Stimulated activated CD8-positive, alpha-beta memory T cell treated with anti-CD3 and anti-CD28 coated beads, Interleukin-7, amount 100 ng/mL, for 24 hours (primary cell): ENCODE measurements around the gene LIX1.
"Not testable (repeated sequence)": the region's sequence is repeated elsewhere in the genome, so short reads cannot be mapped to it uniquely, and the experiment has no call there.

ENCODE experiments used
- DNase-seq: peaks from one replicate; pipeline ENCODE4 v3.0.0-alpha.2; 2020; ENCODE audit warnings: low read depth

Gene LIX1

DNA sequence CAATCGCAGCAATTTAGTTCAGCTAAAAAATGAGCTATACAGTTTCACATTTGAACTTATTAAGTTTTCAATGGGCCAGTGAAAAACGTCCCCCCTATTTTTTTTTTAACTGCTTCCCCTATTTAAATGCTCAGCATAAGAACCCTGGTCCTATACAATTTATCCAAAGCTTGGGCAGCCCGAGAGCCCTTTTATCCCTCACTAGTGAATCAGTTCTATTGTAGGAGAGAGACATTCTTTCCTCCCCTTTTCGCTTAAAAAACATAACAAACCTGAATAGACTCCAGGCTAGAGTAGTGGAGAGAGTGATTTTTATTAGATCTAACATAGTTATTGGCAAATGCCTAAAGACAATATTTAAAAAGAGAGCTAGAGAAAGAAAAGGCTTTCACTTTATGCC is 1.4 kb downstream of the LIX1 start:
- no peak for DNase-seq

DNA sequence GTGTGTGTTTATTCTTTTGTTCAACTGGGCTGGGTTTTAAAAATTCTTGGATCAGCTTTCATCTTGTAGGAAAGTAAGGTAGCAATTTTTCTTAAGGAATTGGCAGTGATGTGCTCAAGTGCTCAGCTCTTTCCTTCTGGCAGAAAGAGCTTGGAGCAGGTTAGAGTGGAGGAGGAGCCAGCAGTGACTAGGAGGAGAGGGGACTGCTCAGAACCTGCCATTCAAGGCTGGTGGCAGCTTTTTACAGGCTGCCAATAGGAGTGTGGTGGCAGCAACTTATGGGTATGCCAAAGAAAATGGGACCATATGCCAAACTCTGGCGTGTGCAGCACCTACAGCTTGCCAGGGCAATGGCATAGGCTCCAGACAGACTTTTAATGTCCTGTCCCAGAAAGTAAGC is 2.2 kb downstream of the LIX1 start:
- DNase-seq, result not testable (repeated sequence)

DNA sequence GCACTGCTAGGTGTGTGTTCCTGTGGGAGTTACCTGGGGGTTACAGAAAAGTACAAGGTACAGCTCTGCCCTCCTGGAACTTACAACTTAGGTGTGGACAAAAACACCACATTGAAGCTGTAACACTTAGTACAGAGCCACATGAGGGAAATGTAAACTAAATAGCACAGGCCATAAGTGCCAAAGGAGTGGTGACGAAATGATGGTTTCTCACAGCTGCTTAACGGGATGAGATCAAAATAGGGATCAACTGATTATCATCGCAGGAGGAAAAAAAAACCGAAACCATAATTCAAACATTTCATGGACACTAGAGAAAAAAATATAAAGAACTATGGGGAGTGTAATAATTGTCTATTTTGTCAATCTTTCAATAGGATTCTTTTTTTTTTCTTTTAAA is 5.9 kb downstream of the LIX1 start:
- no peak for DNase-seq

DNA sequence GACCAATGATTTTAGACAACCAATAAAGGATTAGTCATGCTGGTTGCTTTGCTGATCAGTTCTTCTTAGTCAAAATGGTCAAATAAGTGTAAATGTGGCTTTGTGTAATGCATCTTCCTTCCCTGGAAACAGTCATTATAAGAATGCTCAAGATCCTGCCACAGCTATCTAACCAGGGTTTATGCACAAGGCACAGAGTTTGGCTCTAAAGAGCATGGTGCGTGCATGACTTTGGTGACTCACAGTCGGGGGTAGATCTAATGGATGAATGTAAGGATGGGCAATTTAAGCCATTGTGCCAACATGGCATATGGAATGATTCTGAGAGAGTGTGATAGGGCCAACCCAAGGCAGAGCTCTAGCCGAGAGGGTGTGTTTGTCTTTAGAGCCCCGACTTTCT is 6.5 kb downstream of the LIX1 start:
- DNase-seq, result no peak

DNA sequence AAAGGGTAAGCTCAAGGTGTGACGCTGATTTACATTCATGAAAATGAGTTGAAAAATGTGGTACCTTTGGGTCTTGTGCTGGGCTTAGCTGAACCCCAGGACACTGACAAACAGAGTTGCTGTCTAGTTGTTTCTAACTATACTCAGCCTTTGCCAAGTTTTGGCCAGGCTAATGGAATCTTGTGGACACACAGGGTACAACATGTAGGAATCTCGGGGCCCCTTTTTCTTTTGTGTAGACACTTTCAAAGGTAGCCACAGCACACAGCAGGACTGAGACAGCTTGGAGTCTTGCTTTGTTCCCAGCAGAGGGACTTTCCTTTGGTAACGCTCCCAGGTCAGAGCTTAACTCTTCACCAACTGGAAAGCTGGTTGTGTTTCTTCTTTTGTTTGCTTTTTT is 7.8 kb downstream of the LIX1 start:
- DNase-seq, result no peak

DNA sequence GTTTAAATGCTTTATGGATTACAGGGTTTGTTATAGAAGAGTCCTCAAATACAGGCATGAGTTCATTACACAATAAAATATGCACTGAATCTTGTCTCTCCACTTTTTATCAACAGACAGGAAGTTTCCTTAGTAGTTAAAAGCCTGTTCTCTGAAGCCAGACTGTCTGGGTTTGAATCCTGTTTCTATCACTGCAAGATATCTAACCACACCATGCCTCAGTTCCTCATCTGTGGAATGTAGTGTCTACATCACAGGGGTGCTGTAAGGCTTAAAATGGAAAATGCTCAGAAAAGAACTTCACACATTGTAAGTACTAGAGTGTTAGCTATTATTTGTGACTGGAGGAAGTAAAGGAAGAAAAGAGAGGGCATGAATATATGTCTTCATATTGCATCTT is 9.3 kb downstream of the LIX1 start:
- no peak for DNase-seq

DNA sequence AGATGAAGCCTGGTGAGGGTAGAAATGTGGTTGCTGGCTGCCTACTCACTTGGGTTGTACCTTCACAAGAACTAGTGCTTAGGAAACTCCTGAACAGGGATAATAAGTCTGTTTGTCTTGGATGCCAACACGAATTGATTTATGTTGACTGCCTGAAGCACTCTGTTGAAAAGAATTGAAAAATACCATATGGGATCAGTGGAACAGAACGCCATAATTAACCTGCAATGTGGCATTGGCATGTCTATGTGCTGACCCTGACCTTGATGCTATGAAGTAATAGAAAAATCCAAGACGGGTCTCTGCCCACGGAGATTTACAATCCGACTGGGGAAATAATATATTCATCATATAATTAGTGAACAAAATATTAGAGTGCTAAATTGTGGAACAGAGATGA is 10.5 kb downstream of the LIX1 start:
- DNase-seq, result no peak

DNA sequence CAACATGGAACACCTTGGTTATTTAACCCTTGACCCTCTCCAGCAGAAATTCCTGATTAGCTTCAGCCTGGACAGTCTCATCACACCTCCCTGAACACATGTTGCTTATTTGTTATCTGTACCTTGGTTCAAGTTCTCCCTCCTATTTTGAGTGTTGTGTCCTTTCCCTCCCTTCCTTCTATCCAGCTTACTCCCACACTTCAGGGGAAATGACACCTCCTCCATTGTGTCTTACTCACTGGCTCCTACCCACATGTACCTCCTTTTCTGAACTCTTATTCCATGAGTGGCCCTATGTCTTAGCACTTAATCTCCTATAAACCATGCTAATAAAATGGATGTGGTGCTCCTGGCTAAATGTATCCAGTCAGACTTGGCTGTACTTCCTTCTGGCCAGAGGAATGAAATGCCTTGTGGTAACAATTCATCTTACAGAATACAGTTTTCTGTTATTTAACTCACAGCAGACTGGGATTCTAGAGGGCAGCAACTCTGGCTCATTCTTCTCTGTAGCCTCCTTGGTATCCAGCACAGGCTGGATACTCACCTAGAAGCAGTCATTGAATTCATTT is 11.2 kb downstream of the LIX1 start:
- no peak for DNase-seq

DNA sequence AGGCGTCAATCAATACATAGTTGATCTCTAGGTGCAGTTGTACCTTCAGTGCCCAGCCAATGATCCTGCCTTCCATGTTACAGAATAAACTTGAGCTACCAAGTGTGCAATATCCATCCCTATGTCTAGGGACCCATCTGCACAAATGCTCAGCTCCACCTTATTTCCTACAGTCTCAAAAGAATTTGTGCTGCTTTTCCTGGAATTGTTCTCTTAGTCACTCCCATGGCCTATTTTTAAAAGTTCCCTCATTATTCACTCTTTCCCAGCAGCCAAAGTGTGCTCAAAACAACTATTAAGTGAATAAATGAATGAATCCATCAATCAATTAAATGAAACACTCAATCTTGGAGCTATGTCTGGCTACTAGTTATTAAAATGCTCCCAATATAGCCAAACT is 14.7 kb downstream of the LIX1 start:
- DNase-seq, result no peak

DNA sequence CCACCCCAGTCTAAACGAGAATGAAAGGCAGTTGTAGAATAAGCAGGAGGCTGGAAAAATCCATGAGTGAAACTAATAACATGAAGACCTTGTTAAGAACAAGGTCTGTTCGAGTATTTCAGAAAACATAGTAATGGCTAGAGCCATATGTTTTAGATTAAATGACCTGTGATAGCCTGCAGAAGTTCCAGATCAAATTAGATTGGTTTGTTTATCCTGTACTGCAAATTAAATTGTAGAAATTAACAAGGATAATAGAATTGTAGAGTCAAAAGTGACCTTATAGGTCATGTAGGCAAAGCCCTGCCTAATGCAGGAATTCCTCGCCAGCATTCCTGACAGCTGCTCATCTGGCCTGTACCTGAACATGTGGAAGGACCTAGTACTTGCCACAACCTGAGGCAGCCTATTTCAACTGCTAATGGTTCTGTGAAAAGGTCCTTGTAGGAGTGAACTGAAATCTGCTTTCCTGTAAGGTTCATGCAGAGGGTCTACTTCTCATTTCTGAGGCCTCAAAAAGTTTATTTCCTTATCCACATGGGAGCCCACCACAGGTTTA is 17.2 kb downstream of the LIX1 start:
- DNase-seq, result no peak

DNA sequence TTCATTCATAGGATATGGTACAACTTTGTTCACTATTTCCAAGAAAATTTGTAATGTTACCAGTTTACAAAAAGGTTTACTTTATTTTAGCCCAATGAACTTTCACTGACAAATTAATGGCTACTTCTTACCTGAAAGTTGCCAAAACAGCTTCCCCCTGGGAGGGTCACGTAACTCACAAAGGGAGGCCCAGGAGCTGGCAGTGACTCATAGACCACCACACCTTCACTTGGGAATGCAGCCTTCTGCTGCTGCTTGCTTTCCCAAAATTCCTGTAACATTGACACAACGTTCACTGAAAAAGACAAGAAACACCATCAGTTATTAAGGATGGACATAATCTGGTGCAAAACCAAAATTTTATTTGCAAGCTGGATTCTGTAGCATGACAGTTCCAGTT is 18.1 kb downstream of the LIX1 start:
- no peak for DNase-seq

DNA sequence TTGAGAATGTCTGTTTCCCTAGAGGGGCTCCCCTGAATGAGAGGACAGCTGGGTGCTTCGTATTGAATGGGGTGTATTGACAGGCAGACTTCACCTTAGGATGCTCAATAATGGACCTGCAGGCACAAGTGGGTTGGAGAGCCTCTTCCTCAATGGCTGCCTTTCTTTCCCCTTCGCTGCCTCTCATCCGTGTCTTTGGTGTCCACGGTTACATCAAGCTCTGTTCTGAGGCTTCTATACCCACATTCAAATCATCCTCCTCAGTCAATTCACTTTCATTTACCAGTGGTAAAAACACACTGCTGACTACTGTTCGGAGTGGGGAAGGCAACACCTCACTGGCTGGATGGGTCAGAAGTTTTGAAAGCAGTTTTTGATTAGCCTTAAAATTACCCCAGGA is 20.6 kb downstream of the LIX1 start:
- DNase-seq, result no peak

DNA sequence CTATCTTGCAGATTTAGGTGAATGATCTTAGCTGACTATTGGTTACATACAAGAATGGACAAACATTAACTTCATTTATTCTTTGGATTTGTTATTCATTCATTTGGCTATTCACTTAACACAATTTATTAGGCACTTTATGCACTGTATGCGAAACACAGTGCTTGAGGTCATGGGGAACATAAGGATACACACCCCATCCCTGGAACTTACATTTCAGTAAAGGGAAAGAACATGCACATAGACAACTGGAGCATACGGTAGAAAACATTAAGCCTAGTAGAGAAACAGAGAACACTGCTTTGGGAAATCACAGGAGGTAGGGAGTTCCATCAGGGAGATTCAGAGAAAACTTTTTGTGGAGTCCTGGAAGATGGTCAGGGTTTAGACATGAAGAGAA is 22.2 kb downstream of the LIX1 start:
- DNase-seq, result no peak

DNA sequence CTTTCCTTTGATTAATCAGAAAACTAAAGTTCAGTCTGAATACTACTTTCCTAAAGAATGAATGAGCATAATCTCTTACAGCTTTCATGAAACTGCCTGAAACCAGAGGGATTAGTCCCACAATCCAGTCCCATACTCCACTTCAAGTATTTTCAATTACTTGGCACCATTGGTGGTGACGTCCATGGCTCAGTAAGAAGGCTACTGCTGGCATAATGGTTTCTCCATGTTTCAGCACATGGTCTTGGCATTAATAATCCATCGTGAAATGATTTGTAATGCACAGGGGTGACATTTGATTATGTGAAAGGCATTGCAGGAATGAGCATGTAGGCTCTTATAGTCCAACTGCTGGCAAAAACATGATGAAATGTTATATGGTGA is 23.4 kb downstream of the LIX1 start:
- no peak for DNase-seq

DNA sequence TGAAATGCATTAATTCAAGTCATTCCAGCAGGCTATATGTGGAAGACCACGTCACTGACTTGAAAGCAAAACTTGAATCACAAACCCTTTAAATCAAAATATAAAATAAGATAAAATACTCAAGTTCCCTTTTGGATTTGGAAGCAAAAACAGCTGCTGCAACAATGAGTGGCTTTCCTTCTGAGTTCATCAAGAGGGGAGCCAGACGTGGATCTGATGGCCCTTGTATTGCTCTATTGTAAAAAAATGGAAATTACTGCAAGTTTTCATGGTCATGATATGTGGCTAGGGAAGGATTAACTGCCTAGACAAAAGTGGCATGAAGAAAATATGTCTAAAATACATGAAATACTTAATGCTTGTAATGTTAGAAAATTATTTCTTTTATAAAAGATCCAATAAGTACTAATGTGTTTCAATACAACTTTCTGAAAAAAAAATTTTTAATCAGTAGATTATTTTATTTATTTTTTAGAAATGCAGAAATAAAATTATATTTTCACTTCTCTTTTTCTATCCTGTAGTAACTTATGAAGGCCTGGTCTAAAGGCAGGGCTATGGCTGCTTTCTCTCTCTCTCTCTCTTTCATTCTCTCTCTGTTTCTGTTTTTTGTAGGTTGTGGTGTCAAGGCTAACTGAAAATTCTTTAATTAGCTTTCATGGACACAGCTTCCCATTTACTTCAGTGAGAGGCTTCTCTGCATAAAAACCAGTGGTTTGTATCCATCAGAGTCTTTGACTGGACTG is 24.0 kb downstream of the LIX1 start:
- no peak for DNase-seq

DNA sequence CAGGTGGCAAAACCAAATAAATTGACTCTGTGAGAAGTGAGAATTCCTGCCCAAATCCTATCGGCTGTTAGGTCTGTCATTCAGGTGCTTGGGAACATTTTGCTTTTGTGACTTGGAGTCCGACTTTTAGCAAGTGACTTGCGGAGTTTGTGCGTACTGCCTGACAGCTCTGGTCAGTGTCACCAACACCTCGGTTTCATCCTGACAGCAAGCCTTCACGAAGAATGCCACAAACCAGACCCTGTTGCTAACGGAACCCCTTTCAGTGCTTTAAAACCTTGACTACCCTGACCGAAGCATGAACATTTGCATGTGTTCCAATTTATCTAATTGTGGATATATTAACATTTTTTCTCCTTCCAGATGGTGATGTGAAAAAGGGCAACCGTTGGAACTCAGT is 26.5 kb downstream of the LIX1 start:
- no peak for DNase-seq

DNA sequence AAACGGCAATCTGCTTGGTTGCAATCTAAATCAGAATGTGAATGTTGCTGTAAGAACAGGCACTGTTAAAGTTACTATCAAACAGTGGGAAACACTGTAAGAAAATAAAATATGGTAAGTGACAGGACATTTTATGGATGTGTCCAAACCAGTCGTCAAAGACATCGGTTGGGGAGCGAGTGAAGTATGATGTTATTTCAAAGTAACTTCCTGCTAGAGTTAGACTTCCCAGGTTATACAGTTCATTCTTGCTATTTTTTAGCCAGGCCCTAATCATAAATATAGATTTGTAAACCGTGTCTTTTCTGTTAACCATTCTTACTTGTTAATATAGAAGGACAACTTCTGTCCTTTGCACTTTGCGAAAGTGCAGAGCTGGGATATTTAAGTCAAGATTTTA is 30.2 kb downstream of the LIX1 start:
- no peak for DNase-seq

DNA sequence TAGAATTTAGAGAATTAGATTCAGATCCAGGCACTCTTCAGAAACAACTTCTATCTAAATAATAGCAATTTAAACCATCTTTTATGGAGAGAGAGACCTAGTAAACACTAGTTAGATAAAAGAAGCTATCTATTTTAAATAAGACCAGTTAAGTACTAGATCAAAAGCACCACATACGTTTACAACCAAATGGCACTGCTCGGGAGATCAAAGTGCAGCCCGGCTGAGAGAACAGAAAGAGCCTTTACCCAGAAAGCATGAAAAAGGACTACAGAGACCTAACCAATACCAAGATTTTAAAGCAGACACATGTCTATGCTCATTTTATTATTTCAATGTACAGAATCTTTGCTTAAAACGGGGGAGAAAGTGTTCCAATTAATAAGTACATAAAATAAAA is 30.8 kb downstream of the LIX1 start:
- DNase-seq, result no peak

DNA sequence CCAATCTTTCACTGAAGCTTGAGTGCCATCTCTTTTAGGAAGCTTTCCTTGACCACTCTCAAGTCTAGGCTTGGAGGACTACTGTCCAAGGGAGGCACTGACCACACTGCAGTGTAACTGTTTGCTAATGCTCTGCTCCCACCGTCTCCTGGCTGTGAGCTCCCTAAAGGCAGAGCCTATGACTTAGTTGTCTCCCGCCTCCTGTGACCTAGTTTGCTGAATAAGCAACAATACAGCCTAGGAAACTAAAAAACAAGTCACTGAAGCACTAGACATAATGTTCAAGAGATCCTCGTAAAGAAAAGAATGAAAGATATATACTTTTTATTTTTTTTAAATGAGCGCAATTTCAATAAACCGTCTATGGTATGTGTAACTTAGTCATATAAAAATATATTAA is 31.4 kb downstream of the LIX1 start:
- no peak for DNase-seq

DNA sequence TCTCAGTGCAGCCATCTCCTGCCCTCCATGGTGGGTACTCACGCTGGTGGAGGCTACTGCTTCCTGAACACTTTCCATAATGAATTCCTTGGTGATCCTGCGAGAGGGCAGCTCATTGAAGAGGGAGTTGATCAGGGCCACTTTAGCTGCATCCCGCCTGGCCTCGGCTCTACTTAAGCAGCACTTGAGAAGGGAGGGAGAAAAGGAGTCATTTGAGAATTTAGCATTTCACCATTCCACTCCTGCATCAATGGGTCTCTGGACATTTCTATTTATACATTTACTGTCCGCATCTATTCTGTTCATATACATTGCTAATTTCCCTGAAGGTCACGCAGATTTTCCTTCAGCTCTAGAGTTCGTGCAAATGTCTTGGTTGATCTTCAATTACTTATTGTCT is 35.1 kb downstream of the LIX1 start:
- no peak for DNase-seq

DNA sequence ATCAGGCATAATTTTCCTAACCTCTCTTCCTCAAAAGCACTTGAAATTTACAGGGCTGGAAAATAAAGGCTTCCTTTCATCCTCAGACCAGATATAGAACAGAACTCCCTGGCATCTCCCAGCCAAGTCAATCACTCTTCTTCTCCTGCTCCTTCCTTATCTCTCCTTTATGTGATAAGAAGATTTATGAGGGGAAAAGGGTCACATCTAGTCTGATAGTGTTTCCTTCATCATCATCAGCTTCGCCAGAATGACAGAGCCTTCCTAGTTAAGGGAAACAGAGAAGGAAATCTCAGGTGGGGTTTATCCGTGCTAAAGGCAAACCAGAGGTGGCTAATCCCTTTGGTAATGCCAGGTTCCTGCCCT is 36.2 kb downstream of the LIX1 start:
- no peak for DNase-seq

DNA sequence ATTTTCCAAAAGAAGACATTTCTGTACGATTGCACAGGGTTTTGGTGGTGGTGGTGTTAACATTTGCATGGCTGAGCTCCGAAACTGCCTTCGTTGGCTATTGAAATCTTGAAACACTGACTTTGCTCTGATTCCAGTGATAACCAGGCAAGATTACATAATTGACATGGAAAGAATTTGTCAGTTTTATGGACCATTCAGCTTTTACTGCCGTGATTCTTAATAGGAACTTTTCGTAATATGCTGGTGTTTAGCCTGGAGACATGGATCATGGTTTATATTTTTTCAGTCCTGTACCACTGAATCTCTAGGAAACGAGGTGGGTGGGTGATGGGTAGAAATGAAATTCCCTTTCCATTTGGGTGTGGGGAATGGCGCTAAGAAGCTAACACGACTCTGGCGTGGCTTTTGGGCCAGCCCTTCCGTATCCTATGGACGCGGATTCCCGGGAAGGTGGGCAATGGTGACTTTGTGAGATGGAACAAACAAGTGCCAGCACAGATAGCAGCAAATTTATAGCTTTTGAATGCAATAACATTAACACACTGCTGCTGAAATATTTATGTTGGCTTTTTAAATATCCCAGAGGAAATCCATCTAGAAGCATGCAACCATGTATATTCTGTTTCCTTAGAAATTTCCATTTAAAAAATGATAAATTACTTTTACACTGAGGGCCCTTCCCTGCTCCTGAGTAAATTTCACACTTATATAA is 36.8 kb downstream of the LIX1 start:
- no peak for DNase-seq

DNA sequence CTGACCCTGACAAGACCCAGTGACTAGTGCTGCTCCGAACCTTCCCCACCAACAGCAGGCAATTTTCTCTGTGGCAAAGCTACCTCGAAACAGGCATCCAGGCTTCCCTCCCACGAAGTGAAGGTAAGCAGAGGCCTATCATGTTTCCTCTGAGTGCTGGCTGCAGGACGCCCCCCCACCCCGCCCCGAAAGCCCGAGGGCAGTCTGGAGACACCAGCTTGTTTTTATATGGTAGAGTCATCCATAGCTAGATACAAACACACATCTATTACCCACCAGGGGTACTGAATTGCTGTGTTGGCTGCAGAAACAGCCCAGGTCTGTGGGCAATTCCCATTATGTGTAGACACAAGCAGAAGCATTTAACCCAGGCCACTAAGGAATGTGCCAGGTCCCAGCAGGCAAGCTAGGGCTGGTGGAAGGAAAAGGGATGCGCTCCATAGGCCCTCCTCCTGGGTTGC is 40.4 kb downstream of the LIX1 start:
- DNase-seq, result no peak
